Panc1 (cell line): ENCODE data around the gene C2. TPM values are rescaled to one million over a fixed set of nuclear protein-coding genes. Genes with fewer than 3 reads are reported as not detected.
"Not testable (repeated sequence)": the region's sequence is repeated elsewhere in the genome, so short reads cannot be mapped to it uniquely, and the experiment has no call there.

Experiments
- ATAC-seq: fragments of 200-7000 bp; cut with Tn5 transposase; 2 replicates; pipeline ENCODE4 v1.9.1; 2020; ENCODE audit warnings: mild to moderate bottlenecking, moderate library complexity
- BruUV-seq: library from RNA; stranded (reverse); fragments of 400-500 nt; replicated peaks from 2 replicates; lab custom pipeline; 2021; lab: Mats Ljungman, UMichigan
- CTCF ChIA-PET: fragments of 300-600 bp; sonication (Branson Sonifier 250); formaldehyde crosslinking; loops from one replicate; lab custom pipeline; 2022; ENCODE audit warnings: antibody characterized with exemption; lab: Charles Lee
- POLR2A ChIA-PET: fragments of 300-600 bp; sonication (Branson Sonifier 250); formaldehyde crosslinking; loops from one replicate; lab custom pipeline; 2022; ENCODE audit warnings: antibody characterized with exemption; lab: Charles Lee
- DNase-seq: peaks from one replicate; pipeline ENCODE4 v3.0.0-alpha.2; 2010; ENCODE audit warnings: low read depth, low spot score
- H3K27ac ChIP-seq: 2 replicates; pipeline ENCODE4 v1.5.1; 2011; ENCODE audit warnings: mild to moderate bottlenecking, low read length, inconsistent platforms
- H3K27me3 ChIP-seq: fragments of 200-500 bp; sonication (Bioruptor generic); 2 replicates; pipeline ENCODE4 v1.6.0; 2014; ENCODE audit warnings: low read length, inconsistent platforms; ENCODE audit not compliant: control insufficient read depth, insufficient read depth
- H3K36me3 ChIP-seq: fragments of 200-500 bp; sonication (Bioruptor generic); 2 replicates; pipeline ENCODE4 v1.5.1; 2014; ENCODE audit warnings: inconsistent platforms, mild to moderate bottlenecking, low read length, moderate library complexity; ENCODE audit not compliant: control insufficient read depth, insufficient read depth
- H3K4me1 ChIP-seq: 2 replicates; pipeline ENCODE4 v1.5.1; 2011; ENCODE audit warnings: inconsistent platforms, mild to moderate bottlenecking, low read length, moderate library complexity; ENCODE audit not compliant: control insufficient read depth, insufficient read depth
- H3K4me3 ChIP-seq, 2 experiments: 2 replicates each; pipeline ENCODE4 v1.5.1; 2011 to 2012; ENCODE audit warnings: low read depth in 2 of 2, low read length in 2 of 2, mild to moderate bottlenecking in 2 of 2, inconsistent platforms in 1 of 2, moderate library complexity in 1 of 2
- H3K9me3 ChIP-seq: fragments of 200-500 bp; sonication (Bioruptor generic); 2 replicates; pipeline ENCODE4 v1.5.1; 2014; ENCODE audit warnings: low read depth, mild to moderate bottlenecking, inconsistent platforms, low read length, moderate library complexity; ENCODE audit not compliant: control insufficient read depth, insufficient read depth
- CTCF ChIP-seq: fragments of 450-650 bp; IDR thresholded peaks from 2 replicates; pipeline ENCODE4 v1.5.1; 2017; ENCODE audit warnings: mild to moderate bottlenecking
- POLR2AphosphoS5 ChIP-seq: IDR thresholded peaks from 2 replicates; pipeline ENCODE4 v1.6.1; 2012; ENCODE audit warnings: mild to moderate bottlenecking, low read depth, low read length, moderate library complexity
- REST ChIP-seq, 2 experiments: IDR thresholded peaks; 2 replicates each; pipeline ENCODE4 v1.6.1; 2011 to 2012; ENCODE audit warnings: low read depth in 2 of 2, control low read depth in 1 of 2, low read length in 1 of 2, mild to moderate bottlenecking in 1 of 2, moderate library complexity in 1 of 2; ENCODE audit not compliant: insufficient read depth in 1 of 2
- SIN3A ChIP-seq: IDR thresholded peaks from 2 replicates; pipeline ENCODE4 v1.6.1; 2012; ENCODE audit warnings: low read depth, mild to moderate bottlenecking, low read length, moderate library complexity, borderline replicate concordance; ENCODE audit not compliant: insufficient read depth
- TCF7L2 ChIP-seq: IDR thresholded peaks from 2 replicates; pipeline ENCODE4 v1.6.1; 2011; ENCODE audit warnings: mild to moderate bottlenecking, low read depth, low read length, inconsistent platforms
- in situ Hi-C: cut with HindIII; loops from 2 replicates; pipeline ENCODE4 v1.10.0; 2016; ENCODE audit warnings: low sequenced_read_pairs, low pct_unique_long_range_greater_than_20kb
- intact Hi-C: fragments of 100-400 bp; cut with micrococcal nuclease; formaldehyde crosslinking; loops from one replicate; pipeline ENCODE4 v1.10.0; 2022; ENCODE audit not compliant: unreplicated experiment
- total RNA-seq: library from RNA; stranded (reverse); gene quantifications from one replicate; pipeline ENCODE4 v1.2.1, GENCODE V29; 2021; ENCODE audit not compliant: unreplicated experiment

The C2 gene
- total RNA-seq, 1 experiment from 2014 or later = 1.0 TPM

GRCh38 chr6:31906122-31906521 lies 21.4 kb upstream of the C2 start:
- in situ Hi-C loops (no loop called here), intact Hi-C loops (no loop called here)
- no peak for ATAC-seq
- H3K36me3 ChIP-seq = no peaks in the 10 kb centered on the region
- H3K4me3 ChIP-seq = no peak overlapping the region
- peaks cover 10% of the 10 kb centered on the region for H3K4me1 ChIP-seq
- POLR2A ChIA-PET = interaction anchor here (0.5 kb wide), 1 partner anchor 229 kb away, joined by 9 read pairs; no protein-coding TSS in a partner anchor
- no peaks in the 10 kb centered on the region for H3K9me3 ChIP-seq
- DNase-seq = no peak
- CTCF ChIA-PET = interaction anchor here (0.6 kb wide), 1 partner anchor 11 kb away, joined by 4 read pairs; no protein-coding TSS in a partner anchor
- BruUV-seq = no TSS peak
- H3K27me3 ChIP-seq = no peaks in the 10 kb centered on the region
- no peak for TF ChIP-seq TCF7L2
- no peak for TF ChIP-seq CTCF
- TF ChIP-seq SIN3A = no peak
- TF ChIP-seq POLR2AphosphoS5 = no peak
- TF ChIP-seq REST (IDR thresholded peaks at IDR 0.05; ENCODE audit: insufficient read depth in 1 of 2, low read depth in 2 of 2, low read length in 1 of 2) = no peak
- no peak overlapping the region for H3K27ac ChIP-seq

GRCh38 chr6:31906727-31907126 lies 20.8 kb upstream of the C2 start:
- ATAC-seq, H3K4me3 ChIP-seq, H3K9me3 ChIP-seq, H3K27me3 ChIP-seq, H3K36me3 ChIP-seq, H3K27ac ChIP-seq, BruUV-seq, in situ Hi-C loops, DNase-seq, intact Hi-C loops, CTCF ChIA-PET: not testable (repeated sequence)
- peaks cover 10% of the 10 kb centered on the region for H3K4me1 ChIP-seq
- POLR2A ChIA-PET = interaction anchor here (0.5 kb wide), 1 partner anchor 228 kb away, joined by 9 read pairs; no protein-coding TSS in a partner anchor

GRCh38 chr6:31907158-31907813 lies 20.2 kb upstream of the C2 start:
- intact Hi-C loops = no loop called here
- CTCF ChIA-PET = no interaction called here

More at GRCh38 chr6:31907158-31907813, 20.2 kb upstream of the C2 start:
- Histone ChIP-seq H3K36me3 (no peaks in the 10 kb centered on the region), H3K4me3 (no peak overlapping the region), H3K4me1 (peaks cover 10% of the 10 kb centered on the region), H3K27me3 (no peaks in the 10 kb centered on the region), H3K9me3 (no peaks in the 10 kb centered on the region), H3K27ac (no peak overlapping the region)
- in situ Hi-C loops = no loop called here
- TF ChIP-seq REST (IDR thresholded peaks at IDR 0.05; ENCODE audit: insufficient read depth in 1 of 2, low read depth in 2 of 2, low read length in 1 of 2) = no peak
- no peak for TF ChIP-seq SIN3A
- TF ChIP-seq POLR2AphosphoS5 = no peak
- TF ChIP-seq TCF7L2 = no peak
- TF ChIP-seq CTCF = no peak
- ATAC-seq (no peak), DNase-seq (no peak)
- no TSS peak for BruUV-seq
- POLR2A ChIA-PET = no interaction called here
